GM21360 (cell line): Measurements from ENCODE around the gene PARP12.

Experiments
- ATAC-seq: cut with Tn5 transposase; IDR thresholded peaks from one replicate; pipeline ENCODE4 v1.9.1; 2021; ENCODE audit warnings: mild to moderate bottlenecking, moderate library complexity; ENCODE audit not compliant: unreplicated experiment

Gene PARP12

DNA sequence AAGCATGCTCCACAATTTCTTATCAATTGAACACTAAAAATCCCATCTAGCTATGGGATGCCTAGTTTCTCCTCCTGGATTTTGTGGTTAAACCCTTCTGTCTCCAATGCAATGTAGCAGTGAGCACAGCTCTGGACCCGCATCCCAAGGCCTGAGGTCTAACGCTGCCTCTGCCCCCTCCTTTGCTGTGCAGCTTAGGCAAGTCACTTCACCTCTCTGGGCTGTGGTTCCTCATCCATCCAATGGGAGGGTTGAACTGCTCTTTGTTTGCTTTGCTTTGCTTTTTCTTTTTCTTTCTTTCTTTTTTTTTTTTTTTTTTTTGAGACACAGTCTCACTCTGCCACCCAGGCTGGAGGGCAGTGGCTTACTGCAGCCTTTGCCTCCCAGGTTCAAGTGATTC lies 69.2 kb downstream of the PARP12 start:
- no peak for ATAC-seq

DNA sequence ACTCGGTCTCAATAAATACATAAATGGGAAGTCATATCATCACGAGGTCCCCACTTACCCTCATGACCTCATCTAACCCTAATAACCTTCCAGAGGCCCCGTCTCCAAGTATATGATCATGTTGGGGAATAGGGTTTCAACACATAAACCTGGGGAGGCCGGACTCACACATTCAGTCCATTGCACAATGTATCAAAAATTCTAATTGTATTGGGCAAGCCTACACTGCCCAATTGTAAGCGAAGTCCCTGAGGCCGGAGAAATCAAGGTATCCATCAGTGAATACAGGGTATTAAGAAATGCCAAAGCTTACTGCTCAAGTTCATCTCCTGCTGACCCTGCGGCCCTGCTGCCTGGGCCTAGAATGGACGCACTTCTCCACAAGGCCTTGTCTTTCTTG lies 69.6 kb downstream of the PARP12 start:
- no peak for ATAC-seq

DNA sequence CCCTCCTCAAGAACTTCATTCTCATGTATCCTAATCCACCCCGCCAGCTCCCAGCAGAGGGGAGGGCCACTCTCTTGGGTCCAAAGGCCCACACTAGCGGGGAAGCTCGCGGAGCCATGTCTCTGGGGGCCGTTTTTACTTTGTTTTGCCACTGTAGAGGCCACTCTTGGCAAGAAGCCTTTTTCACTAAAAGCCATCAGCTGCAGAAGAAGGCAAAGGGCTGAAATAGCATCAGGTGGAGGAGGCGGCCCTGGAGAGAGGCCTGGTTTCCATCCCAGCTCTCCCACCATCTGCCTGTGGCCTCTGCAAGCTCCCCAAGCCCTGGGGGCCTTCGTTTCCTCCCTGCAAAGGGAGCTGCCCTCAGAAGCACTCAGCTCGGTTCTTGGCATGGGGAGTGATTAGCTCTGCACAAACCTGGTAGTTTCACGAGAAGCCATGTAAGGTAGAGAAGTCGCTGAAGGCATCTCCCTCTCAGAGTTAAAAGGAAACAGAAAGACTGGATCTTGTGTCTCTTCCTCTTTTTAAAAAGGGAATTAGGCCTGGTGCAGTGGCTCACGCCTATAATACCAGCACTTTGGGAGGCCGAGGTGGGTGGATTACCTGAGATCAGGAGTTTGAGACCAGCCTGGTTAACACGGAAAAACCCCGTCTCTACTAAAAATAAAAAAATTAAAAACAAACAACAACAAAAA lies 70.3 kb downstream of the PARP12 start:
- no peak for ATAC-seq

DNA sequence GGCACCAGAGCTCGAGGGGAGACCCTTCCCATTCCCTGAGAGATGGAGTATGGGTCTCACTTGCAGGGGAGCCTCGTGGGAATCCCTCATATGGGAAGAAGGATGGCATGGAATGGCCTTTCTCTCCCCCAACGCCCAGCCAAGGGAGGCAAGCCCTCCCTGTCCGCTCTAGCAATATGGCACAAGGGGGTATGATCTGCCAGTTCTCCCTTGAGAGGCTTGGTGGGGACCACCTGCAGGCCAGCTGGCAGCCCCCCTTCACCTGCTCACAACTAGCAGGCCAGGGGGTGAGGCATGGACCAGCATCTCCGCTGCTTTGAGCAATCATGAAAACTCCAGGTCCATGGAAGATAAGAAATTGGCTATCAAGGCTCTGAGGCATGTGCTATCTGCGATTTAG lies 70.8 kb downstream of the PARP12 start:
- ATAC-seq = no peak

DNA sequence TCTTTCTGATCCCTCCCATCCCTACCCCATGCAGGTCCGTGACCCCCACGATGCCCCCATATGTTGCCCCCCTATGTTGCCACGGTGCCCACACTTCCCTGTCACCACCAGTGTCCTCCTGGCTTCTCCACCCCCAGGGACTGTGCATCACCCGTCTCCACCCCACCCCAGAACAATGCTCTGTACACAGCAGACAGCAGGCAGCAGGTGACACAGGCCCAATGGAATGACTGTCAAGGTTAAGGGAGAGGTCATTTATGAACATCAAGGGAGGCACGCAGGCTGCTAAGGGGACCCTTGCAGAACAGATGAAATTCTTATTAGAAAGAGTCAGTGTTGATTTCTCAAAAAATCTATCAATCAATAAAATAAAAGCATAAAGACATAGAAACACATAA lies 71.5 kb downstream of the PARP12 start:
- ATAC-seq = no peak

DNA sequence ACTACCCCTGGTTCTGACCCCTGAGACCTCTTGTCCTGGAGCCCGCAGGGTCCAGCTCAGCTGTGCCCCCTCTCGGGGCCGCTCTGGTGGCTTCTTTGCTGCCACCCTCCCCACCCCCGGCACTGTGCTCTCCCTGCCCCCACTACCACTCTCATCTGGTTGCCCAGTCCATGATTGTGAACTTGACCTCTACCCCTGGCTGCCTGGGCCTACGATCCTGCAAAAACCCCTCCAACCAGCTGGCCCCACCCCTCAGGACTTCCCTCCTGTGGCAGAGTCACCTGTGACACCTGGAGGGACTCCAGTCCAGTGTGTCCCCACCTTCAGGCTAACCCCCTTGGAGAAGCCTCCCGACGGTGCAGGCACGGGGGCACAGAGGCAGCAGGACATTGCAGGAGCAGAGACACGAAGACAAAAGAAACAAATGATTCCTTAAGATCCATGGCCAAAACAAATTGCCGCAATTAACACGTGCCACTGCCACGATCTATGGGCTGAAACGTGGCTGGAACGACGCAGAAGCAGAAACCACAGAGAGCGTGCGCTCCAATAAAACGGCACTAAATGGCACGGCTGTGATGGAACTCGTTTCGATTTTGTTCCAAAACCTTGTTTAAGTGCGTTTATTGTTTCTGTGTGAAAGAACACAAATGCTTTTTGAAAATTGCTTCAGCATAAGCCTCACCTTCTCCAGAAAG lies 72.0 kb downstream of the PARP12 start:
- no peak for ATAC-seq

DNA sequence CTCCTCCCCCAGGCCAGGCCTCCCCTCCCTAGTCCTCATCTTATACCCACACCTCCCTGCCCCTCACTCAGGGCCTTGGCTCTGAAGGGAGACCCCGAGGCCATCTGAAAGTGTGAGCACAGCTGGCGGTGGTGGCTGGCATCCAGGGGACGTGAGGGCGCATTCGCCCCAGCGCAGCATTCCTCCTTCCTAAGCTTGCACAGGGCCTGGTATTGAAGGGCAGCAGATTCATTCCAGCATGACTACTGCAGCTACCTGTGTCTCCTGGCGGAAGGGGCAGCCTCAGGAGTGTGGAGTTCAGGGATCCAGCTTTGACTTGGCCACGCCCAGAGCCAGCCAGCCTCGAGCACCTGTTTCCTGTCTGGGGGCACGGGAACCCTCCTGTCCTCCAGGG lies 72.6 kb downstream of the PARP12 start:
- no peak for ATAC-seq

DNA sequence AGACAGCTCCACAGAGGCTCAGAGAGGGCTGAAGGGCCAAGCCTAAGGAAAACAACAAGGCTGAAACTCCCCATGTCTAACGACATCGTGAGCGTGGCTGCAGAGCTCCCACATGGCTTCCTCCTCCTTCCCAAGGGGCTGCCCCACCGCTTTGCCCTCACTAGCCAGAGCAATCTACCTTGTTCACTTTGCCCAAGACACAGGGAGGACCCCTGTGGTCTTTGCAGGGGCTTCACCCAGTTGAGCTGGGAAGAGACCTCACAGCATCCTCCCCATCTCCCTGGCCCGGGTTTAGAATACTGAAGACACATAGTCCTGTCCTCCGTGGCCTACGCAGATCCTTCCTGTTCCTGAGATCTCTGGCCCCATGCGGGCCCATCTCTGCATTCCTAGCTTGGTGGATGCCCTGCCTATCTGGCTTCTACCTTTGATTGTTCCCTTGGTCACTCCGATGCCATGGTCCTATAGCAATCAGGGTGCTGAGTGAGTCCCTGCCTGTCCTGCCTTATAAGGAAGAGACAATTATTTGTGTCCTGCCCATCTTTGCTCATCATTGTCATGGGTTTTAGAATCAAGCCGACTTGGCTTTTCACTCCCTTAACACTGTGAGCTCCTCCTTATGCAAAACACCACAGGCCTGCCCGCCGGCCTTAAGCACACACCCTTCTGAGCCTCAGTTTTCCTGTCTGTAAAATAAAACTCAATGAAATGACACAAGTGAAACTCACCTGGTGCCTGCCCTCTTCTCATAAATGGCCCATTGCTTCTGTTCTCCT lies 73.2 kb downstream of the PARP12 start:
- no peak for ATAC-seq

DNA sequence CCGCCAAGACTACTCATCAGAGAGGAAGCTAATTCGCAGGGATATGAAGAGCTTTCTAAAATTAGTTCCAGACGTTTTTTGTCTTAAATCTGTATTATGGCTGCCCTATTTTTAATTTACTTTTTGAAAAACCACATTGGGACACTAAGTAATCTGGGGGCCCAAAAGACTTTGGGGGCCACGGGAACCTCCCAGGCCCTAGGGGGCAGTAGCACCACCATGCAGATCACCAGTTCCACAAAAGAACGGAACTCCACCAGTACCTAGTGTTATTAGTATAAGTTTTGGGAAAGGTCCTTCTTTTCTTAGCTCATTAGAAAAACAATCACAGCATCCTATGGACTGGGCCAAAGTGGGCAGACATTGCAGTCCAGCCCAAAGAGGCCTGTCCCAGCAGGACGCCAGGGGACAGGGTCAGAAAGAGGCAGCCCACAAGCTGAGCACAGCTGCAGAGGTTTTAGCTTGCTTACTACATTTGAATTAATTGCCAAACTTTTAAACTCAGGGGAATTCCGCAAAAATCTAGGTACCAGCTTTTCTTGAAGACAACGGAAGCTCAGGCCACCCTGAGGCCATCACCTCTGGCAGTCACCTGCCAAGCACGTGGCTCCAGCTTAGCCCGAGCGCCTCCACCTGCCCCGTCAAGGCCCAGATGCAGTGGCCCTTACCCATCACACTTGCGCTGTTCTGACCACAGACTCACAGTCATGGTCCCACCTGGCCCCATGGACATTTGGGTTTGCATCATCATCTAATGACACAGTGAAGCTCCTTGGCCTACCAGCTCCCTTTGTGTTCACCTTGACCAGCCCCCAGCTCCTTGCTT lies 74.8 kb downstream of the PARP12 start:
- no peak for ATAC-seq

DNA sequence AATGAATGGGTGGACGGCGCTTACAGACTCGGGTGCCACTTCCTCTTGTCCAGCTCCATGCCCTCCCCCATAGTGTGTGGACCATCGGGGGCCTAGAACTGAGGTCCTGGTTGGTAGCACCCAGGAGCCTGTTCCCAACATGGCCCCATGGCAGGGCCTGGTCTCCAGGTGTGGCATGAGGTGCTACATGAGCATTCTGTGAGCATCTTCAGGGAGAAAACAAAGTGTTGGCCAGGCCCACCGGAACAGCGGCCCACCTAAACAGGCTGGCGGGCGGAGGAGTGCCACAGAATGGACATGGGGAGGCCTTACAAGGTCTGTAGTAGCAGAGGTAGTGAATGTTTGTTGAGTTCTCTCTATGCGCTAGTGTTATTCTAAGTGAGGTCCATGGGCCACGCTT lies 76.9 kb downstream of the PARP12 start:
- ATAC-seq = no peak

DNA sequence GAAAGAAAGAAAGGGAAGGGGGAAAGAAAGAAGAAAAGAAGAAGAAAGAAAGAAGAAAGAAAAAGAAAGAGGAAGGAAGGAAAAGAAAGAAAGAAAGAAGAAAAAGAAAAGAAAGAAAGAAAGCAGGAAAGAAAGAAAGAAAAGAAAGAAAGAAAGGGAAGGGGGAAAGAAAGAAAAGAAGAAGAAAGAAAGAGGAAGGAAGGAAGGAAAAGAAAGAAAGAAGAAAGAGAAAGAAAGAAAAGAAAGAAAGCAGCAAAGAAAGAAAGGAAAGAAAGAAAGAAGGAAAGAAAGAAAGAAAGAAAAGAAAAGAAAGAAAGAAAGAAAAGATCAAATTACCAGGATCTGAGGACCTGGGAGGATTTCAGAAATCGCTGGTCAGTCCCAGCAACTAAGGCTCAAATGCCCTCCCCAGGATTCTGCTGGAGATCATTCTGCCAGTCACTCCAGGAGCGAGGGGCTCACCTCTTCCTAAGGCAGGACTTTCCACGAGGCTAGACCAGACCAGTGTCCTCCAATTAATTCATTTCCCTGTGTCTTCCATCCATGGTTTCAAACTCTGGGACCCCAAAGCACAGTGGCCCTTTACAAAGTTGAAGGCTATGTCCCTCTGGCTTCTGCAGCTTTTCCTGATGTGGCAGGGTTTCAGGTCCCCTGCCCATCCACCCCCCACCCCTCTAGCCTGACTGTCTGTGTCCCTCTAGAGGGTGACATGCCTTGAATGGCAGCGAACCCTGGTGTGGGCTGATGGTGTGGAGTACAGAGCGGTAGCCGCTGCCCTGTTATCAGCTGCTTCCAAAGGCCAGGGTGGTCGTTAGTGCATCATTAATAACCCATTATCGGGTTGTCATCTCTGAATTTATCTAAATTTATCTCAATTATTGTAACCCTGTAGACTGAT lies 77.9 kb downstream of the PARP12 start:
- no peak for ATAC-seq

DNA sequence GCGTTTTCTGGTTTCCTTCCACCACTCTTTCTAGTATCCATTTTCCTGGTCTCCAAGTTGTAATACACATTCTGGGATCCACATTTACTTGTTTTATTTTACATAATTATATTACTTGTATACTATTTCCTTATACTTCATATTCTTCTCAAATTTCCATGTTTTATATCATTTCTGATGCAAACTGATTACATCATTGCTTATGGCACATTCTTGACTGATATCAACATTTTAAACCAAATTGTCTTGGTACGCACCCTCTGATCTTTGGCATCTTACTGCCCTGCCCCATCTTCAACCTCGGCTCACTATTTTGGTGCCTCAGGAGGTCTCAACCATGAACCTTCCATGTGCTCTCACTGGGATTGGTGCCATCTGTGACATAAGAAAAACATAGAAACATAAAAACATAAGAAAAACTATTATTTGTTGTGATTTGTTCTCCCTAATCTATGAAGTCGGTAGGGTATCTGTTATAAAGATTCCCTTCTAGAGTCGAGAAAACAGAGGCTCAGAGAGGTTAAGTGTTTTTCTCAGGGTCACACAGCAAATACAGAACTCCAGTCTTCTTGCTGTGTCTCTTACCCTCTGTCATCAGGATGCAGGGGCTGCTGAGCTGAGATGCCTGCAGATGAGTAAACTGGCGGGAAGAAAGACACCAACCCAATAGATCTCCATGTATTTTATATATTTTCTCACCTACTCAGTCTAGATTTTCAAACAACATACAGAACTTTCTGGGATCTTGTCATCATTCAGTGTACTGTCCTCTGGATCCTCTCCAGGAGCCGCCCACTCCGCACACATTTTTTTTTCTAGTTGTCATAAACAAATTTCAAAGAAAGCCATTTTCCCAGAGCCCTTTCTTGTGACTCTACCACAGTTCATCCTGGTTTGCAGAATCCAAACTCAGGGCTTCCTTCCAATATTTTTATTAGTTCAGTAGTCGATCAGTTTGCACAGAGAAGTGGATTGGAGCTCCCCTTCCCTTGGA lies 79.5 kb downstream of the PARP12 start:
- ATAC-seq = no peak

DNA sequence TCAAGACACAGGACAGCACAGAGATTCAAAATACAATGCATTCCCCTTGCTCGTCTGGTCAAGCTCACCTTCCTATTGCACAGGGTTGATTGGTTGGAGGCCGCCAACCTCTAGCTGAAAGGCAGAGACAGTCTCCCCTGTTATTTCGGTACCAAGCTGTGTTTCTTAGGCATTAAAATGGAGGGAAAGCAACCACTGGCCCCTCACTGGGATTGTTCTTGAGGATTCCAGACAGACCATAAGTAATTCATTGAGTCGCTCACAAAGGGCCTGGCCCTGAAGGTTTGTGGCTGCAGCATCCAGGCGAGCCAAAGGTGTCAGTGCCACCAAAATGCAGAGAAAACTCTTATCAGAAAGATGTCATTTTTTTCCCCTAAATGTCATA lies 81.2 kb downstream of the PARP12 start:
- no peak for ATAC-seq

DNA sequence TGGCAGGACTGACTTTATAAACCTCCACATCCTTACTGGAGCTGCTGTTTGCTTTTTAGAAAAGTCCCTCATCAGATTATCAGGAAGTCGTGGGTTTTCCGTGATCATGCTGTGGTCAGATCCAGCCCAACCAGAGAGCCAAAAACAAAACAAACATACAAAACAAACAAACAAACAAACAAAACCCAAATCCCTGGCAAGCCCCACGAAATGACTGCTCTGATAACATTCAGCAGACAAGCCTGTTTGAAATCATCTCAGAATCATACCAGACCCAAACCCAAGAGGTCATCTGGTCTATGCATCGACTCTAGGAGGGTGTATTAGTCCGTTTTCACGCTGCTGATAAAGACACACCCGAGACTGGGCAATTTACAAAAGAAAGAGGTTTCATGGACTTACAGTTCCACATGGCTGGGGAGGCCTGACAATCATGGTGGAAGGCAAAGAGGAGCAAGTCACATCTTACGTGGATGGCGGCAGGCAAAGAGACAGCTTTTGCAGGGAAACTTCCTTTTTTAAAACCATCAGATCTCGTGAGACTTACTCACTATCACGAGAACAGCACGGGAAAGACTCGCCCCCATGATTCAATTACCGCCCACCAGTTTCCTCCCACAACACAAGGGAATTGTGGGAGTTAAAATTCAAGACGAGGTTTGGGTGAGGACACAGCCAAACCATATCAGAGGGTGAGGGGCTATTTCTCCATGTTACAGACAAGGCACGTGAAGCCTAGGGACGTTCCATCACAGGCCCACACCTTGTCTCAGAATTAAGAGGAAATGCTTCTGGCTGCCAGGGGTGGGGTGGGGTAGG lies 85.7 kb downstream of the PARP12 start:
- no peak for ATAC-seq

DNA sequence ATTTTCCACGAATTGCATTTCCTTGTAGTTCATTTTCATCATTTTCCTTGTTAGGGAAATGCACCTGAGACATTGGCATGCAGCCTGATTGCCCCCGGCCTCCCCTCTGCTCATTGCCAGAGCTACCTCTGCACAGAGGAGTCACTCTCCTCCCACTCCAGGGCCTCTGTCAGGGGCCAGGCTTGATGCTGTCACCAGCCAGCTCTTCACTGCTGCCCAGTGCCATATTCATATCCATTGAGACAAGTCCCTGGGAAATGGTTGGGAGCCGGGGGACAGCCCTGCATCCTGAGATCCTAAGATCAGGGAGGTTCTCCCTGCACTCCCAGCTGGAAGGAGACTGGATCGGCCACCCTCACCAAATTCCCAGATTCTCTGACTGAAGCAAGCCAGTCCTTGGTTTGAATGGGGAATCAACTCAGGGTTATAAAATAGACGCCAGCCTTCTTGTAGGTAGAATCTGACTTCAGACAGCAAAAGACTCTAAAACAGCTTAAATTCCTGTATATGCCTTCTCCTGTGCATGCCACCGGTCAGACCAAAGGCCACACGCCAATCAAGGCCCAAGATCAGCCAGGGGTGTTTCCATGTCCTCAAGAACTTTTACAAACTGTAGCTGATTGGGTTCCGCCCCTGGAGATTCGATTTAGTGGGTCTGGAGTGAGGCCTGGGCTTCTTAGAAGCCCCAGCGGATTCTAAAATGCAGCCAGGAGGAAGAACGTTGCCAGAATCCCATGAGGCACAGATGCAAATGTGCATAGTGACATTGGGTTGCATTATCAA lies 86.5 kb downstream of the PARP12 start:
- no peak for ATAC-seq

DNA sequence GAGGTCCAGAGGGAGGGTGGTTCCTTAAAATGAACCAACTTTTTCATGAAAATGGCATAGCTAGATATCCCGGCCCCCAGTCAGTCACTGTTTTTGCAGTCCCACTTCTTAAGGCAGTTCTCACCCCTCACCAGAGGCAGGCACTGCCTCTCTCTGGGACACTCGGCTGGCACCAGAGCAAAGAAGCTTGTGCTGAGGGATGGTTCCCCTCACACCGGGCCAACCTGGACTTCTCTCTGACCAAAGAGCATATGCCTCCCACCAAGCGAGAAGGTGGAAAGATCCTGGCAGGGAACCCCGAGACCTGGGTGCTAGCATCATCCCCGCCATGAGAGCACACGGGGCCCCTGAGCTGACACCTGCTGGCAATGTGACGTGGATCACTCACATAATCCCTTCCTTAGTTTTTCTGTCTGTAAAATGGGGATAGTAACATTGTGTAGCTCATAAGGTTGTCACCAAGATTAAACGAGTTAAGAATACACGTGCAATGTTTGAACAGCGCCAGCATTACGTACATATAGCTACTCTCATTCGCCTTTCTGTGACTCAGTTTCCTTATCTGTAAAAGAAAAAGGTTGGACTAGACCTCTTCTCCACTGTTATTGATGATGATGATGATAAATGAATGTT lies 88.5 kb downstream of the PARP12 start:
- no peak for ATAC-seq
